ENCODE data around the gene PXYLP1. TPM values are rescaled to one million over a fixed set of nuclear protein-coding genes. Genes with fewer than 3 reads are reported as not detected.

PXYLP1 gene
- total RNA-seq, 1 experiment from 2014 or later: 6.2 TPM

DNA sequence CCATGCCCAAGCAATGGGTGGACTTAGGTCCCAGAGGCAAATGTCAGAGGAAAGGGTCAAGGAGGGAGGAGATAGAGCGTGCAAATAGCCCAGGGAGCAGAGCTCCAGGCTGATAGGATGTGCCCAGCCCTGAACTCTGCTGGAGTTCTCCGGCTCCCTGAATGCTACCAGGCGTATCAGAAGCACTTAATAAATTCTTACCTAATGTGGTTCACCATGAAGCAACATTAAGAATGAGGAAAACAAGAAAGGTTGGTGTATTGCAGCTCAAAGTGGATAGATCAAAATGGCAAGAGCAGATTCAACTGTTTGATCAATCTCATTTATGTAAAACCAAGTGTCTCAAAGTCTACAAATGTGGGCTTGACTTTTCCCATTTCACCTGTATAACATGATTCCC lies 38.3 kb downstream of the PXYLP1 start:
- H3K27me3 ChIP-seq (ENCODE audit: low read length): no peaks in the 10 kb centered on the region
- H3K27ac ChIP-seq (ENCODE audit: low read length): no peak overlapping the region
- H3K79me2 ChIP-seq (ENCODE audit: low read length): no peaks in the 10 kb centered on the region
- H3K36me3 ChIP-seq (ENCODE audit: low read depth, low read length): no peaks in the 10 kb centered on the region
- no peaks in the 10 kb centered on the region for H3F3A ChIP-seq (ENCODE audit: low read length, unreplicated experiment)
- peaks cover 14% of the 10 kb centered on the region for H3K4me1 ChIP-seq (ENCODE audit: insufficient read depth, low read length)
- DNase-seq: no peak
- CTCF ChIA-PET: no interaction called here
- H4K20me1 ChIP-seq (ENCODE audit: low read length): no peaks in the 10 kb centered on the region
- intact Hi-C loops (cut with micrococcal nuclease): no loop called here
- no peak for ATAC-seq
- no peak overlapping the region for H3K9ac ChIP-seq (ENCODE audit: low read length)
- TF ChIP-seq EZH2phosphoT487 (IDR thresholded peaks at IDR 0.05; ENCODE audit: borderline replicate concordance, low read length) (no peak), EZH2 (IDR thresholded peaks at IDR 0.05; ENCODE audit: low read length, unreplicated experiment) (no peak)
- TF ChIP-seq, protein P1, sequence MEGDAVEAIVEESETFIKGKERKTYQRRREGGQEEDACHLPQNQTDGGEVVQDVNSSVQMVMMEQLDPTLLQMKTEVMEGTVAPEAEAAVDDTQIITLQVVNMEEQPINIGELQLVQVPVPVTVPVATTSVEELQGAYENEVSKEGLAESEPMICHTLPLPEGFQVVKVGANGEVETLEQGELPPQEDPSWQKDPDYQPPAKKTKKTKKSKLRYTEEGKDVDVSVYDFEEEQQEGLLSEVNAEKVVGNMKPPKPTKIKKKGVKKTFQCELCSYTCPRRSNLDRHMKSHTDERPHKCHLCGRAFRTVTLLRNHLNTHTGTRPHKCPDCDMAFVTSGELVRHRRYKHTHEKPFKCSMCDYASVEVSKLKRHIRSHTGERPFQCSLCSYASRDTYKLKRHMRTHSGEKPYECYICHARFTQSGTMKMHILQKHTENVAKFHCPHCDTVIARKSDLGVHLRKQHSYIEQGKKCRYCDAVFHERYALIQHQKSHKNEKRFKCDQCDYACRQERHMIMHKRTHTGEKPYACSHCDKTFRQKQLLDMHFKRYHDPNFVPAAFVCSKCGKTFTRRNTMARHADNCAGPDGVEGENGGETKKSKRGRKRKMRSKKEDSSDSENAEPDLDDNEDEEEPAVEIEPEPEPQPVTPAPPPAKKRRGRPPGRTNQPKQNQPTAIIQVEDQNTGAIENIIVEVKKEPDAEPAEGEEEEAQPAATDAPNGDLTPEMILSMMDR (conservative IDR thresholded peaks at IDR 0.05; ENCODE audit: low read depth, low read length): no peak
- H2AFZ ChIP-seq (ENCODE audit: low read length): no peak overlapping the region
- POLR2A ChIA-PET (ENCODE audit: unreplicated experiment): no interaction called here
- H3K4me3 ChIP-seq (ENCODE audit: low read length): no peak overlapping the region
- no peaks in the 10 kb centered on the region for H3K9me2 ChIP-seq (replicated peaks; ENCODE audit: low read length)
- no peaks in the 10 kb centered on the region for H3K9me3 ChIP-seq (ENCODE audit: low read length)
- no peak overlapping the region for H3K4me2 ChIP-seq (ENCODE audit: low read length)
- BruUV-seq (replicated peaks): no TSS peak

DNA sequence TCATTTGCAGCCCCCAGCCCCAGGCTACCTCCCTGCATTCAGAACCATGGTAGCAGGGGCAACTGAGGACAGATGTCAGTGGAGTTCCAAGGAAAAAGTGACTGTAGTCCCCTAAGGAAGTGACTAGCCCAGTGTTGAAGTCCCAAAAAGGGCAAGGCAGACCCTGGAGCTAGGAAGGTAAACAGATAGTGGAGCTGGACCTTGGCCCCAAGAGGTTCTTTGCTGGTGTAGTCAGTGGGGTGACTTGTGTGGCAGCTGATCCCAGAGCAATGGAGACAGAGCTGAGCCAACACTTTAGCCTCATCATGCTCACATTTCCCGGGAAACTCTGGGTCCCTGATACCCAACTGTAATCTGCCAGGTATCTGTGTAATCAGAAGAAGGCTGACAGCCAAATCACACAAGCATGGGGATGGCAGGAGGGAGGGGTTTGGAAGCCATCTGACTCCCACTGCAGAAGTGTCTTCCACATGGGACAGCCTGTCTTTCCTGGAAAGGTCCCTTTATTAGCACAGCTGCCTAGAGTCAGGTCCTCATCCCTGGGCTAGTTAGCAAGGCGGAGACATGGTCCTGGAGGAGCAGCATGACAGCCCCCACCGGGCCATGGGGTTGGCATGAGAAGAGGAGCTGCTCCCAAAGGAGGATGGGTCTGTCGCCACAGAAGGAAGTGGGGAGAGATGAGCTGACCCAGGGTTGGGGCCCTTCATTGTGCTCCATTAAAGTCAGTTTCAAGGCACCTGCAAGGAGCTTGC lies 39.8 kb downstream of the PXYLP1 start:
- ChIA-PET CTCF (no interaction called here), POLR2A (ENCODE audit: unreplicated experiment) (no interaction called here)
- no peak overlapping the region for H3K9ac ChIP-seq (ENCODE audit: low read length)
- intact Hi-C loops (cut with micrococcal nuclease): no loop called here
- no peaks in the 10 kb centered on the region for H4K20me1 ChIP-seq (ENCODE audit: low read length)
- H3K36me3 ChIP-seq (ENCODE audit: low read depth, low read length): no peaks in the 10 kb centered on the region
- peaks cover 27% of the 10 kb centered on the region for H3K4me1 ChIP-seq (ENCODE audit: insufficient read depth, low read length)
- H3K79me2 ChIP-seq (ENCODE audit: low read length): no peaks in the 10 kb centered on the region
- no peak overlapping the region for H3K27ac ChIP-seq (ENCODE audit: low read length)
- no peak for ATAC-seq
- no peak overlapping the region for H3K4me2 ChIP-seq (ENCODE audit: low read length)
- no peak overlapping the region for H2AFZ ChIP-seq (ENCODE audit: low read length)
- H3F3A ChIP-seq (ENCODE audit: low read length, unreplicated experiment): no peaks in the 10 kb centered on the region
- BruUV-seq (replicated peaks): no TSS peak
- DNase-seq: no peak
- H3K27me3 ChIP-seq (ENCODE audit: low read length): no peaks in the 10 kb centered on the region
- H3K9me2 ChIP-seq (replicated peaks; ENCODE audit: low read length): no peaks in the 10 kb centered on the region
- H3K4me3 ChIP-seq (ENCODE audit: low read length): no peak overlapping the region
- TF ChIP-seq EZH2phosphoT487 (IDR thresholded peaks at IDR 0.05; ENCODE audit: borderline replicate concordance, low read length) (no peak), EZH2 (IDR thresholded peaks at IDR 0.05; ENCODE audit: low read length, unreplicated experiment) (no peak)
- TF ChIP-seq, protein P1 (conservative IDR thresholded peaks at IDR 0.05; ENCODE audit: low read depth, low read length): no peak
- no peaks in the 10 kb centered on the region for H3K9me3 ChIP-seq (ENCODE audit: low read length)

DNA sequence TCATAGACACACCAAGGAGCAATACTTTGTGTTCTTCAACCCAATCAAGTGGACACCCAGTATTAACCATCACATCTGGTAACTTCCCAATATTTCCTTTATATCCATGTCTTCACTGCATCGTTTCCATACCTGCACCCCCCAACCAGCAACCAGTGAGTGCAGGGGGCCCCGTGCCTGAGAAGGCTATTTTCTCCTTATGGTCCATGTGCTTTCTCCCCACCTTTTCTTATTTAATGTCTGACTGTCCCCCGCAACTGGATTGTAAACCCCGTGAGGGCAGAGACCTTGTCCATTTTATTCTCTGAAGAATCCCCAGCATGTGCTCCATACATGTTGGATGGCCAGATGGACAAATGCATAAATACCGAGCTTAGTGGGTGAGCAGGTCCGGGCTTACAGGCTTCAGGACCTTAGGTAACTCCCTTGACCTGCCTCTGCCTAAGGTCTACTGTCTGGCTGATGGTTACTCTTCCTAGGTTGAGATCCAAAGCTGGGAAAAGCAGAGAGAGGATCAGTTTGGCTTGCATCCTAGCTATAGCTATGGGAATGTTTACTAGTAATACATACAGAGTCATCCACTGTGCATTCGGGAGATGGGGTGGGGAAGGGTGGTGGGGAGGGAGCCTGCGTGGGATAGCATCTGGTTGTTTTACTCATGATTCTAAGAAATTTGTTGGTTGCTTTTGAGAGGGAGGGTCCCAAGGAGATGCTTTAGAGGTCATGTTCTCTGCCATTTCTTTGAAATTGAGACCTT lies 41.5 kb downstream of the PXYLP1 start:
- no peak for DNase-seq
- no peaks in the 10 kb centered on the region for H3K79me2 ChIP-seq (ENCODE audit: low read length)
- H3K9me2 ChIP-seq (replicated peaks; ENCODE audit: low read length): no peaks in the 10 kb centered on the region
- H3K9ac ChIP-seq (ENCODE audit: low read length): no peak overlapping the region
- CTCF ChIA-PET: no interaction called here
- no peak overlapping the region for H3K4me2 ChIP-seq (ENCODE audit: low read length)
- H3K27me3 ChIP-seq (ENCODE audit: low read length): no peaks in the 10 kb centered on the region
- no peak overlapping the region for H2AFZ ChIP-seq (ENCODE audit: low read length)
- intact Hi-C loops (cut with micrococcal nuclease): no loop called here
- ATAC-seq: no peak
- TF ChIP-seq, protein P1 (conservative IDR thresholded peaks at IDR 0.05; ENCODE audit: low read depth, low read length): no peak
- TF ChIP-seq EZH2 (IDR thresholded peaks at IDR 0.05; ENCODE audit: low read length, unreplicated experiment): no peak
- no peak for TF ChIP-seq EZH2phosphoT487 (IDR thresholded peaks at IDR 0.05; ENCODE audit: borderline replicate concordance, low read length)
- H3F3A ChIP-seq (ENCODE audit: low read length, unreplicated experiment): no peaks in the 10 kb centered on the region
- no peaks in the 10 kb centered on the region for H4K20me1 ChIP-seq (ENCODE audit: low read length)
- peaks cover 34% of the 10 kb centered on the region for H3K4me1 ChIP-seq (ENCODE audit: insufficient read depth, low read length)
- H3K9me3 ChIP-seq (ENCODE audit: low read length): no peaks in the 10 kb centered on the region
- POLR2A ChIA-PET (ENCODE audit: unreplicated experiment): no interaction called here
- peak overlapping the region; percentile 99 for H3K27ac ChIP-seq (ENCODE audit: low read length)
- no TSS peak for BruUV-seq (replicated peaks)
- H3K4me3 ChIP-seq (ENCODE audit: low read length): no peak overlapping the region
- no peaks in the 10 kb centered on the region for H3K36me3 ChIP-seq (ENCODE audit: low read depth, low read length)
